ENCODE data around the gene NELL1.

DNA sequence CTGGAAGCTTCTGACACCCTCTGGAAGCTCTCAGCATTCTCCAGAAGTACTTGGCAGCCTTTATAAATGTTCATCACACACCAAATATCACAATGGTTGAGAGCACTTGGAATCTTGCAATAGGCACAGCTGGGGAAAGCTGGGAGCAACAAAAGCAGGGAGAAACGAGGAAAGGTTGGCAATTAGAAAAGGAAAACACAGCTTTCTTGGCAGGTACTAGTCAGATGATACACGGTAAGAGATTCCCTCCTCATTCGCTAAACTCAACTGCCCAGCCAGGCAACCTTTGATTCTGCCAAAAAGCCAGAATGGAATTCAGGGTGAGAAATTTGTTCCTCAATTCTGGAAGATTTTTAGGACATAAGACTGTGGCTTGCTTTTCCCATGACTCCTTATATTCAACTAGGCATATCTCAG, 946.6 kb downstream of the NELL1 start:
- no peak for TF ChIP-seq POLR2AphosphoS5 (IDR thresholded peaks at IDR 0.05; ENCODE audit: low read depth, low read length)
- TF ChIP-seq POLR2A (IDR thresholded peaks at IDR 0.05; ENCODE audit: low read depth, low read length), result no peak
- TF ChIP-seq SPI1 (IDR thresholded peaks at IDR 0.05; ENCODE audit: low read depth, low read length), result no peak
- TF ChIP-seq PAX5 (IDR thresholded peaks at IDR 0.05; ENCODE audit: insufficient read depth, low read length, severe bottlenecking), result no peak
- no peak for TF ChIP-seq TAF1 (IDR thresholded peaks at IDR 0.05; ENCODE audit: low read depth, low read length)
- TF ChIP-seq POU2F2 (IDR thresholded peaks at IDR 0.05; ENCODE audit: low read depth, low read length), result no peak
